ENCODE data around the gene PRR23A. TPM values are rescaled to one million over a fixed set of nuclear protein-coding genes. Genes with fewer than 3 reads are reported as not detected.

PRR23A gene
- total RNA-seq, 3 donors from 2014 or later (not counting 1 experiment from before 2014, with no cell fraction given) = not detected

DNA sequence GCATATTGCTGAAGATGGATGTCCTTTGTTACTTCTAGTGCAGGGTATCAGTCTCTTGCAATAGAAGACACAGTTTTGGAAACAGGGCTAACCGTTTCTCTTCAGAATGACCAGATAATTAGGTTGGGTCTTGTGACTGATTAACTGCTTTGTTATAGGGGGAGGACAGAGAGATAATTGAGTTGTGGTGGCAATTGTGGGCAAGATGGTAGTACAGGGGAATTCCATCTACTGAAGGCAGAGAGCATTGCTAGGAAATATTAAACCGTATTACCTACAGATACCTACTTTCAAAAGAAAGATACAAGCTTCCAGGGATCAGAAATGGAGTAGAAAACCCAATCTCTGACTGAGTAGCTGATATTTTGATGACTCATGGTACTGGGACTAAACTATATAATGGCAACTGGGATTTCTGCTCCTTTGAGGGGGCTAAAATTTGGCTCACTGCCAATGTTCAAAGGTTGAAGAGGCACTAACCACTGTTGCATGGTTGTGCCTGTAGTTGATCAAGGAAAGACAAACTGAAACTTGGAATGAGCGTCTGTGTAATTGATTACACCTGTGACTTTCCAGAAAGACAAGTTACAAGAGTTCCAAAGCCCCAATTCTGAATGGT is 10.5 kb upstream of the PRR23A start:
- H3K27me3 Mint-ChIP-seq (ENCODE audit: low read depth in 2 of 2) = peaks cover 0 to 8% of the 10 kb centered on the region in 2 donors
- H3K4me3 ChIP-seq (ENCODE audit: low read length) = no peak overlapping the region
- DNase-seq = no peak
- H3K9me3 ChIP-seq (ENCODE audit: control insufficient read depth, insufficient read depth, low read length) = no peaks in the 10 kb centered on the region
- no peak overlapping the region for H3K27ac Mint-ChIP-seq
- no peaks in the 10 kb centered on the region for H3K36me3 ChIP-seq (ENCODE audit: control insufficient read depth, insufficient read depth, low read length)
- H3K27ac ChIP-seq (ENCODE audit: low read length) = no peak overlapping the region
- no peaks in the 10 kb centered on the region for H3K27me3 ChIP-seq (ENCODE audit: control insufficient read depth, insufficient read depth, low read length)
- TF ChIP-seq, protein P1, sequence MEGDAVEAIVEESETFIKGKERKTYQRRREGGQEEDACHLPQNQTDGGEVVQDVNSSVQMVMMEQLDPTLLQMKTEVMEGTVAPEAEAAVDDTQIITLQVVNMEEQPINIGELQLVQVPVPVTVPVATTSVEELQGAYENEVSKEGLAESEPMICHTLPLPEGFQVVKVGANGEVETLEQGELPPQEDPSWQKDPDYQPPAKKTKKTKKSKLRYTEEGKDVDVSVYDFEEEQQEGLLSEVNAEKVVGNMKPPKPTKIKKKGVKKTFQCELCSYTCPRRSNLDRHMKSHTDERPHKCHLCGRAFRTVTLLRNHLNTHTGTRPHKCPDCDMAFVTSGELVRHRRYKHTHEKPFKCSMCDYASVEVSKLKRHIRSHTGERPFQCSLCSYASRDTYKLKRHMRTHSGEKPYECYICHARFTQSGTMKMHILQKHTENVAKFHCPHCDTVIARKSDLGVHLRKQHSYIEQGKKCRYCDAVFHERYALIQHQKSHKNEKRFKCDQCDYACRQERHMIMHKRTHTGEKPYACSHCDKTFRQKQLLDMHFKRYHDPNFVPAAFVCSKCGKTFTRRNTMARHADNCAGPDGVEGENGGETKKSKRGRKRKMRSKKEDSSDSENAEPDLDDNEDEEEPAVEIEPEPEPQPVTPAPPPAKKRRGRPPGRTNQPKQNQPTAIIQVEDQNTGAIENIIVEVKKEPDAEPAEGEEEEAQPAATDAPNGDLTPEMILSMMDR (IDR thresholded peaks at IDR 0.05) = no peak
- no peaks in the 10 kb centered on the region for H3K36me3 Mint-ChIP-seq
- no peaks in the 10 kb centered on the region for H3K4me1 ChIP-seq (ENCODE audit: control insufficient read depth, insufficient read depth, low read length)
- H3K4me3 Mint-ChIP-seq = no peak overlapping the region
- no peaks in the 10 kb centered on the region for H3K4me1 Mint-ChIP-seq
- intact Hi-C loops (cut with micrococcal nuclease) = no loop called here
- peaks cover 8 to 10% of the 10 kb centered on the region in 2 donors for H3K9me3 Mint-ChIP-seq
- 84% methylated on average over 2 of the region's 3 CpGs for WGBS (ENCODE audit: insufficient coverage)
- ATAC-seq = no peak

DNA sequence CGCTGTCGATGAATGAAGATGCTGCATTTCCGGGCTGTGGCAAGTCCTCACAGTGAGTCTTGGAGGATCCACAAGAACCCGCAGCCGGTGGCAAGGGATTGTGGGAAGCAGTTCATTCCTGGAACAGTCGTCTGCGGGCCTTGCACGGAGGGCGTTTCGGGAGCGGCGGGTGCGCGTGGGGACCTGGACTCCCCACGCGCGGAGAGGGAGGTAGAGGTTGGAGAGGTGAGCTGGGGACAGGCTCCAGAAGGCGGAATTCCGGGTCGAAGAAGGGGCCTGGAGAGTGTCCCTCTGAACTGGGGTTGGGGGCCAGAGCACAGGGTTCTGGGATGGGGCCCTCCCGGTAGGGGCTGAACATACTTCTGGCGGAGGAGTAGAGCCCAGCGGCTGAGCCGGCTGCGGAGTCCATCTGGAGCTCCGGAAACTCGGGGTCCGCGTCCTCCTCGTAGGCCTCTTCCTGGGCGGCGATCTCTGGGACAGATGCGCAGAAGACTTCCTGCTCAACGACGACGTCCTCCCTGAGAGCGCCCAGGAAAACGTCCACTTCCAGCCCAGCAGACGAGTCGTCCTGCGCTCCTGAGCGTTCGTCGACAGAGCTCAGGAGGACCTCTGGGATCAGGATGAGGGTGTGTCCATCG is 593 bp downstream of the PRR23A start:
- H3K27ac Mint-ChIP-seq = no peak overlapping the region
- Histone ChIP-seq H3K27ac (ENCODE audit: low read length) (no peak overlapping the region), H3K4me3 (ENCODE audit: low read length) (no peak overlapping the region), H3K9me3 (ENCODE audit: control insufficient read depth, insufficient read depth, low read length) (no peaks in the 10 kb centered on the region), H3K4me1 (ENCODE audit: control insufficient read depth, insufficient read depth, low read length) (no peaks in the 10 kb centered on the region), H3K27me3 (ENCODE audit: control insufficient read depth, insufficient read depth, low read length) (no peaks in the 10 kb centered on the region), H3K36me3 (ENCODE audit: control insufficient read depth, insufficient read depth, low read length) (no peaks in the 10 kb centered on the region)
- ATAC-seq (no peak), DNase-seq (no peak)
- TF ChIP-seq, protein P1 (IDR thresholded peaks at IDR 0.05) = no peak
- no peaks in the 10 kb centered on the region for H3K4me1 Mint-ChIP-seq
- intact Hi-C loops (cut with micrococcal nuclease) = no loop called here
- no peaks in the 10 kb centered on the region for H3K36me3 Mint-ChIP-seq
- H3K4me3 Mint-ChIP-seq = no peak overlapping the region
- peaks cover 7 to 15% of the 10 kb centered on the region in 2 donors for H3K9me3 Mint-ChIP-seq
- H3K27me3 Mint-ChIP-seq (ENCODE audit: low read depth in 2 of 2) = no peaks in the 10 kb centered on the region
- WGBS (ENCODE audit: insufficient coverage) = 78% methylated on average over 44 of the region's 45 CpGs

DNA sequence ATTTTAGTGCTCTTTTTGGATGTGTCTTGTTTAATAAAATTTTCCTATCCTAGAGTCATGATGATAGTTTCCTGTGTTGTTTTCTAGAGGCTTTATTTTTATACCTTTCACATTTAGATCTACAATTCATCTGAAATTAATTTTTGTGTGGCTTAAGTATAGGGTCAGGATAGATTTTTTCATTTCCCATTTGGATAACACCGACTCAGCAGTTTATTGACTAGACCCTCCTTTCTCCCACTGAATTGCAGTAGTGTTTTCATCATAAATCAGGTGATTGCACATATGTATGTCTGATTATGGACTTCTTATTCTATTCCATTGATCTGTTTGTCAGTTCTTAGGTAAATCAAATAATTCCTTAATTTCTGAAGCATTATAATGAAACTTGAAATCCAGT is 10.4 kb downstream of the PRR23A start:
- Histone ChIP-seq H3K27ac (ENCODE audit: low read length) (no peak overlapping the region), H3K36me3 (ENCODE audit: control insufficient read depth, insufficient read depth, low read length) (no peaks in the 10 kb centered on the region), H3K9me3 (ENCODE audit: control insufficient read depth, insufficient read depth, low read length) (no peaks in the 10 kb centered on the region), H3K4me1 (ENCODE audit: control insufficient read depth, insufficient read depth, low read length) (no peaks in the 10 kb centered on the region), H3K4me3 (ENCODE audit: low read length) (no peak overlapping the region), H3K27me3 (ENCODE audit: control insufficient read depth, insufficient read depth, low read length) (no peaks in the 10 kb centered on the region)
- whole genome bisulfite sequencing (ENCODE audit: insufficient coverage) = 100% methylated on average over 1 of the region's 1 CpG
- H3K27me3 Mint-ChIP-seq (ENCODE audit: low read depth in 2 of 2) = peaks cover 11 to 33% of the 10 kb centered on the region in 2 donors
- no peaks in the 10 kb centered on the region for H3K36me3 Mint-ChIP-seq
- no peak overlapping the region for H3K4me3 Mint-ChIP-seq
- intact Hi-C loops (cut with micrococcal nuclease) = no loop called here
- ATAC-seq (no peak), DNase-seq (no peak)
- no peaks in the 10 kb centered on the region for H3K4me1 Mint-ChIP-seq
- TF ChIP-seq, protein P1 (IDR thresholded peaks at IDR 0.05) = no peak
- H3K9me3 Mint-ChIP-seq = peaks cover 0 to 2% of the 10 kb centered on the region in 2 donors
- H3K27ac Mint-ChIP-seq = no peak overlapping the region
